OCI-LY1 (cell line): ENCODE measurements around the gene MACF1.

ENCODE experiments used
- H2AFZ ChIP-seq: fragments of 200-600 bp; sonication (generic), shearing (Covaris generic); 2 replicates; pipeline ENCODE4 v1.6.0; 2014; ENCODE audit warnings: antibody characterized with exemption, mild to moderate bottlenecking, low read length
- H3F3A ChIP-seq: fragments of 200-600 bp; sonication (generic), shearing (Covaris generic); 2 replicates; pipeline ENCODE4 v1.6.0; 2014; ENCODE audit warnings: mild to moderate bottlenecking, antibody characterized with exemption, low read length, moderate library complexity; ENCODE audit not compliant: insufficient read depth
- H3K27ac ChIP-seq: fragments of 200-600 bp; sonication (generic); 2 replicates; pipeline ENCODE4 v1.5.1; 2014; ENCODE audit warnings: low read length, mixed run types, mild to moderate bottlenecking, low read depth; ENCODE audit not compliant: poor library complexity, severe bottlenecking
- H3K27me3 ChIP-seq: fragments of 200-600 bp; sonication (generic); 2 replicates; pipeline ENCODE4 v1.6.0; 2014; ENCODE audit warnings: antibody characterized with exemption, mild to moderate bottlenecking, low read length, moderate library complexity; ENCODE audit not compliant: insufficient read depth
- H3K36me3 ChIP-seq: fragments of 200-600 bp; sonication (generic); 2 replicates; pipeline ENCODE4 v1.6.1; 2014; ENCODE audit warnings: mild to moderate bottlenecking, antibody characterized with exemption, low read length, moderate library complexity, mixed read lengths; ENCODE audit not compliant: insufficient read depth
- H3K4me1 ChIP-seq: fragments of 200-600 bp; sonication (generic); 2 replicates; pipeline ENCODE4 v1.5.1; 2014; ENCODE audit warnings: mild to moderate bottlenecking, low read length, moderate library complexity; ENCODE audit not compliant: insufficient read depth, severe bottlenecking
- H3K4me2 ChIP-seq: fragments of 200-600 bp; sonication (generic), shearing (Covaris generic); 2 replicates; pipeline ENCODE4 v1.6.1; 2014; ENCODE audit warnings: low read length
- H3K4me3 ChIP-seq: fragments of 200-600 bp; sonication (generic); 2 replicates; pipeline ENCODE4 v1.5.1; 2014; ENCODE audit warnings: low read length, low read depth, mild to moderate bottlenecking, mixed read lengths; ENCODE audit not compliant: poor library complexity, severe bottlenecking
- H3K79me2 ChIP-seq: fragments of 200-600 bp; shearing (Covaris generic); 2 replicates; pipeline ENCODE4 v1.6.1; 2016; ENCODE audit warnings: mixed run types, low read length, mixed read lengths; ENCODE audit not compliant: insufficient read depth
- H3K9ac ChIP-seq: fragments of 200-600 bp; sonication (generic), shearing (Covaris generic); 2 replicates; pipeline ENCODE4 v1.6.1; 2014; ENCODE audit warnings: mild to moderate bottlenecking, low read length, mixed read lengths
- H3K9me2 ChIP-seq: fragments of 200-600 bp; sonication (generic), shearing (Covaris generic); 2 replicates; pipeline ENCODE4 v1.6.1; 2014; ENCODE audit warnings: low read depth, mild to moderate bottlenecking, low read length, mixed read lengths
- H3K9me3 ChIP-seq: fragments of 200-600 bp; shearing (Covaris generic); 2 replicates; pipeline ENCODE4 v1.6.1; 2014; ENCODE audit warnings: low read length, mixed read lengths
- H4K20me1 ChIP-seq: fragments of 200-600 bp; sonication (generic), shearing (Covaris generic); 2 replicates; pipeline ENCODE4 v1.6.0; 2016; ENCODE audit warnings: mild to moderate bottlenecking, low read length; ENCODE audit not compliant: insufficient read depth
- CTCF ChIP-seq: fragments of 200-600 bp; sonication (generic), shearing (Covaris generic); IDR thresholded peaks from 2 replicates; pipeline ENCODE4 v1.5.1; 2017; ENCODE audit warnings: mild to moderate bottlenecking, antibody characterized with exemption, low read length, moderate library complexity, mixed read lengths
- EZH2 ChIP-seq: fragments of 200-600 bp; sonication (generic), shearing (Covaris generic); IDR thresholded peaks from 2 replicates; pipeline ENCODE4 v1.8.0; 2017; ENCODE audit warnings: borderline replicate concordance, mixed run types, mild to moderate bottlenecking, antibody characterized with exemption, low read length, moderate library complexity, mixed read lengths

MACF1 gene

GRCh38 chr1:39381839-39382238 lies 177.3 kb downstream of the MACF1 start:
- Histone ChIP-seq H3K4me2 (no peak overlapping the region), H3K4me3 (no peak overlapping the region), H4K20me1 (no peaks in the 10 kb centered on the region), H3K9me3 (no peaks in the 10 kb centered on the region), H3K79me2 (no peaks in the 10 kb centered on the region), H2AFZ (no peak overlapping the region), H3F3A (no peaks in the 10 kb centered on the region), H3K4me1 (no peaks in the 10 kb centered on the region), H3K36me3 (peaks cover 53% of the 10 kb centered on the region), H3K9ac (no peak overlapping the region), H3K27me3 (no peaks in the 10 kb centered on the region), H3K9me2 (no peaks in the 10 kb centered on the region), H3K27ac (no peak overlapping the region)
- TF ChIP-seq EZH2 (no peak), CTCF (no peak)

- no peak overlapping the region for H2AFZ ChIP-seq
- H3K79me2 ChIP-seq, result no peaks in the 10 kb centered on the region
- no peaks in the 10 kb centered on the region for H3K9me2 ChIP-seq
- H3K4me3 ChIP-seq, result no peak overlapping the region
- no peaks in the 10 kb centered on the region for H3K9me3 ChIP-seq
- no peaks in the 10 kb centered on the region for H3F3A ChIP-seq
- TF ChIP-seq CTCF (no peak), EZH2 (no peak)
- H3K9ac ChIP-seq, result no peak overlapping the region
- H3K4me2 ChIP-seq, result no peak overlapping the region
- H3K27ac ChIP-seq, result no peak overlapping the region
- no peaks in the 10 kb centered on the region for H3K27me3 ChIP-seq
- H3K36me3 ChIP-seq, result peaks cover 69% of the 10 kb centered on the region
- H4K20me1 ChIP-seq, result no peaks in the 10 kb centered on the region
- no peaks in the 10 kb centered on the region for H3K4me1 ChIP-seq
These were observed 179.8 kb downstream of the MACF1 start for GRCh38 chr1:39384305-39384704.

- no peak overlapping the region for H3K4me3 ChIP-seq
- no peaks in the 10 kb centered on the region for H3K9me3 ChIP-seq
- H2AFZ ChIP-seq, result no peak overlapping the region
- H3K27me3 ChIP-seq, result no peaks in the 10 kb centered on the region
- no peaks in the 10 kb centered on the region for H3F3A ChIP-seq
- no peaks in the 10 kb centered on the region for H3K79me2 ChIP-seq
- H3K36me3 ChIP-seq, result peaks cover 67% of the 10 kb centered on the region
- no peaks in the 10 kb centered on the region for H3K4me1 ChIP-seq
- H3K4me2 ChIP-seq, result no peak overlapping the region
- no peak overlapping the region for H3K27ac ChIP-seq
- no peak overlapping the region for H3K9ac ChIP-seq
- TF ChIP-seq EZH2 (no peak), CTCF (no peak)
- H4K20me1 ChIP-seq, result no peaks in the 10 kb centered on the region
- no peaks in the 10 kb centered on the region for H3K9me2 ChIP-seq
These were observed 180.8 kb downstream of the MACF1 start for GRCh38 chr1:39385067-39385988.
